ENCODE measurements around the gene PTBP1. TPM values are rescaled to one million over a fixed set of nuclear protein-coding genes. Genes with fewer than 3 reads are reported as not detected.
A peak's percentile ranks its signal among the peaks of the same experiment; 100 is the strongest.

Gene PTBP1
- total and polyA plus RNA-seq, 2 of the 13 experiments (the other 11 are each of a cell fraction or from before 2014, with no cell fraction given): 195 to 288 TPM

DNA sequence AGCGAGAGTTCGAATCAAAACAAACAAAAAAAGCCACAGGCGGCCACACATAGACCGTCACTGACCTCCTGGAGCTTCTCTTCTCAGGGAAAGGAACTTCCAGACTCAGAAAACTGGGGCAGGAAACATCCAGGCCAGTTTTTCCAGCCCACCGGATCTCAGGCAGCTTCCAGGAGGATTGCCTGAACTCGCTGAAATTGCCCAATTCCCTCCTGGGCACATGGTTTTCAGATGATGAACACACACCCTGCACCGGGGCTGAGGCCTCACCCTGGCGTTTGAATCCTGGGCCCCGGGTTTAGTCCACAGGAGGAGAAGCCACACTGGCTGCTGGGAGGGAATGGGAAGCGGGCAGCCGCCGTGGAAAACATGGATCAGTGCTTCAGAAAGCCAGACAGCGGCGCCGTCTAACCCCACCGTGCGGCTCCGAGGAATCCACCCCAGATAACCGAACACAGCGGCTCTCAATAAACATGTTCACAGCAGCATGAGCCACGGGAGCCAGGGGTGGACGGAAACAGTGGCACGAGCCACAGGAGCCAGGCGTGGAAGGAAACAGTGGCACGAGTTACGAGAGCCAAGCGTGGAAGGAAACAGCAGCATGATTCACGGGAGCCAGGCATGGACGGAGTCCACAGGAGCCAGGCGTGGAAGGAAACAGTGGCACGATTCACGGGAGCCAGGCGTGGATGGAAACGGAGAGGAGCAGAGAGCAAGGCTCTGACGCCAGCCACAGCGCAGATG is 18.2 kb upstream of the PTBP1 start (continued):
- TF ChIP-seq, protein P1, sequence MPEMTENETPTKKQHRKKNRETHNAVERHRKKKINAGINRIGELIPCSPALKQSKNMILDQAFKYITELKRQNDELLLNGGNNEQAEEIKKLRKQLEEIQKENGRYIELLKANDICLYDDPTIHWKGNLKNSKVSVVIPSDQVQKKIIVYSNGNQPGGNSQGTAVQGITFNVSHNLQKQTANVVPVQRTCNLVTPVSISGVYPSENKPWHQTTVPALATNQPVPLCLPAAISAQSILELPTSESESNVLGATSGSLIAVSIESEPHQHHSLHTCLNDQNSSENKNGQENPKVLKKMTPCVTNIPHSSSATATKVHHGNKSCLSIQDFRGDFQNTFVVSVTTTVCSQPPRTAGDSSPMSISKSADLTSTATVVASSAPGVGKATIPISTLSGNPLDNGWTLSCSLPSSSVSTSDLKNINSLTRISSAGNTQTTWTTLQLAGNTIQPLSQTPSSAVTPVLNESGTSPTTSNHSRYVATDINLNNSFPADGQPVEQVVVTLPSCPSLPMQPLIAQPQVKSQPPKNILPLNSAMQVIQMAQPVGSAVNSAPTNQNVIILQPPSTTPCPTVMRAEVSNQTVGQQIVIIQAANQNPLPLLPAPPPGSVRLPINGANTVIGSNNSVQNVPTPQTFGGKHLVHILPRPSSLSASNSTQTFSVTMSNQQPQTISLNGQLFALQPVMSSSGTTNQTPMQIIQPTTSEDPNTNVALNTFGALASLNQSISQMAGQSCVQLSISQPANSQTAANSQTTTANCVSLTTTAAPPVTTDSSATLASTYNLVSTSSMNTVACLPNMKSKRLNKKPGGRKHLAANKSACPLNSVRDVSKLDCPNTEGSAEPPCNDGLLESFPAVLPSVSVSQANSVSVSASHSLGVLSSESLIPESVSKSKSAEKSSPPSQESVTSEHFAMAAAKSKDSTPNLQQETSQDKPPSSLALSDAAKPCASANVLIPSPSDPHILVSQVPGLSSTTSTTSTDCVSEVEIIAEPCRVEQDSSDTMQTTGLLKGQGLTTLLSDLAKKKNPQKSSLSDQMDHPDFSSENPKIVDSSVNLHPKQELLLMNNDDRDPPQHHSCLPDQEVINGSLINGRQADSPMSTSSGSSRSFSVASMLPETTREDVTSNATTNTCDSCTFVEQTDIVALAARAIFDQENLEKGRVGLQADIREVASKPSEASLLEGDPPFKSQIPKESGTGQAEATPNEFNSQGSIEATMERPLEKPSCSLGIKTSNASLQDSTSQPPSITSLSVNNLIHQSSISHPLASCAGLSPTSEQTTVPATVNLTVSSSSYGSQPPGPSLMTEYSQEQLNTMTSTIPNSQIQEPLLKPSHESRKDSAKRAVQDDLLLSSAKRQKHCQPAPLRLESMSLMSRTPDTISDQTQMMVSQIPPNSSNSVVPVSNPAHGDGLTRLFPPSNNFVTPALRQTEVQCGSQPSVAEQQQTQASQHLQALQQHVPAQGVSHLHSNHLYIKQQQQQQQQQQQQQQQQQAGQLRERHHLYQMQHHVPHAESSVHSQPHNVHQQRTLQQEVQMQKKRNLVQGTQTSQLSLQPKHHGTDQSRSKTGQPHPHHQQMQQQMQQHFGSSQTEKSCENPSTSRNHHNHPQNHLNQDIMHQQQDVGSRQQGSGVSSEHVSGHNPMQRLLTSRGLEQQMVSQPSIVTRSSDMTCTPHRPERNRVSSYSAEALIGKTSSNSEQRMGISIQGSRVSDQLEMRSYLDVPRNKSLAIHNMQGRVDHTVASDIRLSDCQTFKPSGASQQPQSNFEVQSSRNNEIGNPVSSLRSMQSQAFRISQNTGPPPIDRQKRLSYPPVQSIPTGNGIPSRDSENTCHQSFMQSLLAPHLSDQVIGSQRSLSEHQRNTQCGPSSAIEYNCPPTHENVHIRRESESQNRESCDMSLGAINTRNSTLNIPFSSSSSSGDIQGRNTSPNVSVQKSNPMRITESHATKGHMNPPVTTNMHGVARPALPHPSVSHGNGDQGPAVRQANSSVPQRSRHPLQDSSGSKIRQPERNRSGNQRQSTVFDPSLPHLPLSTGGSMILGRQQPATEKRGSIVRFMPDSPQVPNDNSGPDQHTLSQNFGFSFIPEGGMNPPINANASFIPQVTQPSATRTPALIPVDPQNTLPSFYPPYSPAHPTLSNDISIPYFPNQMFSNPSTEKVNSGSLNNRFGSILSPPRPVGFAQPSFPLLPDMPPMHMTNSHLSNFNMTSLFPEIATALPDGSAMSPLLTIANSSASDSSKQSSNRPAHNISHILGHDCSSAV (CRISPR knock-in tag; IDR thresholded peaks at IDR 0.05; ENCODE audit: borderline replicate concordance): no peak
- TF ChIP-seq, protein P2, sequence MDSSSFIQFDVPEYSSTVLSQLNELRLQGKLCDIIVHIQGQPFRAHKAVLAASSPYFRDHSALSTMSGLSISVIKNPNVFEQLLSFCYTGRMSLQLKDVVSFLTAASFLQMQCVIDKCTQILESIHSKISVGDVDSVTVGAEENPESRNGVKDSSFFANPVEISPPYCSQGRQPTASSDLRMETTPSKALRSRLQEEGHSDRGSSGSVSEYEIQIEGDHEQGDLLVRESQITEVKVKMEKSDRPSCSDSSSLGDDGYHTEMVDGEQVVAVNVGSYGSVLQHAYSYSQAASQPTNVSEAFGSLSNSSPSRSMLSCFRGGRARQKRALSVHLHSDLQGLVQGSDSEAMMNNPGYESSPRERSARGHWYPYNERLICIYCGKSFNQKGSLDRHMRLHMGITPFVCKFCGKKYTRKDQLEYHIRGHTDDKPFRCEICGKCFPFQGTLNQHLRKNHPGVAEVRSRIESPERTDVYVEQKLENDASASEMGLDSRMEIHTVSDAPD (CRISPR knock-in tag; IDR thresholded peaks at IDR 0.05): 0 out of 2 replicates have a peak, but pooled peaks have one; percentile 16
- TF ChIP-seq MXI1 (IDR thresholded peaks at IDR 0.05; ENCODE audit: borderline replicate concordance, low read depth, low read length) (peak; percentile 77; the same call in 2 of the 3 replicates), NR2C2 (CRISPR knock-in tag; IDR thresholded peaks at IDR 0.05; ENCODE audit: borderline replicate concordance) (peak; percentile 16; the same call in 1 of the 2 replicates), ZC3H13 (CRISPR knock-in tag; IDR thresholded peaks at IDR 0.05) (no peak), ZNF12 (CRISPR knock-in tag; IDR thresholded peaks at IDR 0.05) (peak; percentile 37; the same call in 1 of the 2 replicates), SIN3A (IDR thresholded peaks at IDR 0.05; ENCODE audit: borderline replicate concordance, low read depth, low read length) (peak; percentile 62; the same call in 1 of the 2 replicates), PAWR (CRISPR knock-in tag; IDR thresholded peaks at IDR 0.05; ENCODE audit: borderline replicate concordance) (no peak), JDP2 (CRISPR knock-in tag; IDR thresholded peaks at IDR 0.05; ENCODE audit: borderline replicate concordance) (no peak), ZNF605 (CRISPR knock-in tag; IDR thresholded peaks at IDR 0.05) (peak; percentile 49; the same call in 1 of the 2 replicates), ZNF460 (CRISPR knock-in tag; IDR thresholded peaks at IDR 0.05; ENCODE audit: borderline replicate concordance) (no peak), BRD4 (CRISPR knock-in tag; IDR thresholded peaks at IDR 0.05) (no peak), HOXA9 (CRISPR knock-in tag; IDR thresholded peaks at IDR 0.05; ENCODE audit: borderline replicate concordance) (no peak), ZC3H4 (CRISPR knock-in tag; IDR thresholded peaks at IDR 0.05; ENCODE audit: borderline replicate concordance) (no peak), ZNF674 (CRISPR knock-in tag; IDR thresholded peaks at IDR 0.05; ENCODE audit: low read depth) (no peak)
- TF ChIP-seq, protein P3, sequence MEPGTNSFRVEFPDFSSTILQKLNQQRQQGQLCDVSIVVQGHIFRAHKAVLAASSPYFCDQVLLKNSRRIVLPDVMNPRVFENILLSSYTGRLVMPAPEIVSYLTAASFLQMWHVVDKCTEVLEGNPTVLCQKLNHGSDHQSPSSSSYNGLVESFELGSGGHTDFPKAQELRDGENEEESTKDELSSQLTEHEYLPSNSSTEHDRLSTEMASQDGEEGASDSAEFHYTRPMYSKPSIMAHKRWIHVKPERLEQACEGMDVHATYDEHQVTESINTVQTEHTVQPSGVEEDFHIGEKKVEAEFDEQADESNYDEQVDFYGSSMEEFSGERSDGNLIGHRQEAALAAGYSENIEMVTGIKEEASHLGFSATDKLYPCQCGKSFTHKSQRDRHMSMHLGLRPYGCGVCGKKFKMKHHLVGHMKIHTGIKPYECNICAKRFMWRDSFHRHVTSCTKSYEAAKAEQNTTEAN (CRISPR knock-in tag; conservative IDR thresholded peaks at IDR 0.05): peak; percentile 95
- TF ChIP-seq, protein P4, sequence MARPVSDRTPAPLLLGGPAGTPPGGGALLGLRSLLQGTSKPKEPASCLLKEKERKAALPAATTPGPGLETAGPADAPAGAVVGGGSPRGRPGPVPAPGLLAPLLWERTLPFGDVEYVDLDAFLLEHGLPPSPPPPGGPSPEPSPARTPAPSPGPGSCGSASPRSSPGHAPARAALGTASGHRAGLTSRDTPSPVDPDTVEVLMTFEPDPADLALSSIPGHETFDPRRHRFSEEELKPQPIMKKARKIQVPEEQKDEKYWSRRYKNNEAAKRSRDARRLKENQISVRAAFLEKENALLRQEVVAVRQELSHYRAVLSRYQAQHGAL (CRISPR knock-in tag; IDR thresholded peaks at IDR 0.05; ENCODE audit: not compliant biosample characterization): peak; percentile 92
